Neural crest cell (in vitro differentiated cells): ENCODE data around the gene AUTS2. TPM values are rescaled to one million over a fixed set of nuclear protein-coding genes. Genes with fewer than 3 reads are reported as not detected.

Experiments
- DNase-seq: peaks from one replicate; pipeline ENCODE4 v3.0.0; 2021; ENCODE audit warnings: low read depth, mixed read lengths, low spot score
- H3K27ac Mint-ChIP-seq: one replicate; pipeline ENCODE4 v1.8.0; 2021; ENCODE audit warnings: mild to moderate bottlenecking, mixed read lengths; ENCODE audit not compliant: unreplicated experiment
- H3K27me3 Mint-ChIP-seq: 2 replicates; pipeline ENCODE4 v1.8.0; 2021; ENCODE audit warnings: low read depth, mild to moderate bottlenecking, mixed read lengths
- H3K36me3 Mint-ChIP-seq: 2 replicates; pipeline ENCODE4 v1.8.0; 2021; ENCODE audit warnings: low read depth, mild to moderate bottlenecking, mixed read lengths
- H3K4me1 Mint-ChIP-seq: 2 replicates; pipeline ENCODE4 v1.8.0; 2021; ENCODE audit warnings: mixed read lengths
- H3K4me3 Mint-ChIP-seq: one replicate; pipeline ENCODE4 v1.8.0; 2021; ENCODE audit warnings: mild to moderate bottlenecking, mixed read lengths
- H3K9me3 Mint-ChIP-seq: 2 replicates; pipeline ENCODE4 v1.8.0; 2021; ENCODE audit warnings: mixed read lengths
- total RNA-seq: library from RNA; stranded (reverse); gene quantifications from 2 replicates; pipeline ENCODE4 v1.2.1, GENCODE V29; 2021
- TF ChIP-seq, protein P1 (sequence below): fragments of 200-600 bp; sonication (generic); conservative IDR thresholded peaks from 2 replicates; pipeline ENCODE4 v1.5.0; 2021; ENCODE audit warnings: antibody characterized with exemption, mild to moderate bottlenecking

The AUTS2 gene
- total RNA-seq, 1 donor from 2014 or later: 152 TPM

DNA sequence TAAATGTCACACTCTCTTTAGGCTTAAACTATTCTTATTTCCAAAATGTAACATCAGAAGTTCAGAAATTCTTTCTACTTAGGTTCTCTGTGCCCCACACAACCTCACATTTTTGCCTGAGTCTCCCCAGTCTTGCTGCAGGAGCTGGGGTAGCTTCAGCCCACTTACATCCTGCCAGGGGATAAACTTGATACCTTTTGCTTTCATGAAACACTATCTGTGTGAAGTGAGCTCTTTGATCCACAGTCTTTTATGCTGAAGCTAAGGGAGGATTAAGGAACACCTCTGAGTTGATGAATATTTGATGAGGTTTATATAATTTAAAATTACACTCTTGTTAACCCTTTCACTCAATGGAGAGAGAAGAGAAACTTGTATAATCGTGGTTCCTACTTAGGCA is 341.0 kb downstream of the AUTS2 start:
- H3K27ac Mint-ChIP-seq: no peak overlapping the region
- H3K4me3 Mint-ChIP-seq: no peak overlapping the region
- no peak for DNase-seq
- H3K27me3 Mint-ChIP-seq: no peaks in the 10 kb centered on the region
- H3K4me1 Mint-ChIP-seq: peaks cover 11% of the 10 kb centered on the region
- TF ChIP-seq, protein P1, sequence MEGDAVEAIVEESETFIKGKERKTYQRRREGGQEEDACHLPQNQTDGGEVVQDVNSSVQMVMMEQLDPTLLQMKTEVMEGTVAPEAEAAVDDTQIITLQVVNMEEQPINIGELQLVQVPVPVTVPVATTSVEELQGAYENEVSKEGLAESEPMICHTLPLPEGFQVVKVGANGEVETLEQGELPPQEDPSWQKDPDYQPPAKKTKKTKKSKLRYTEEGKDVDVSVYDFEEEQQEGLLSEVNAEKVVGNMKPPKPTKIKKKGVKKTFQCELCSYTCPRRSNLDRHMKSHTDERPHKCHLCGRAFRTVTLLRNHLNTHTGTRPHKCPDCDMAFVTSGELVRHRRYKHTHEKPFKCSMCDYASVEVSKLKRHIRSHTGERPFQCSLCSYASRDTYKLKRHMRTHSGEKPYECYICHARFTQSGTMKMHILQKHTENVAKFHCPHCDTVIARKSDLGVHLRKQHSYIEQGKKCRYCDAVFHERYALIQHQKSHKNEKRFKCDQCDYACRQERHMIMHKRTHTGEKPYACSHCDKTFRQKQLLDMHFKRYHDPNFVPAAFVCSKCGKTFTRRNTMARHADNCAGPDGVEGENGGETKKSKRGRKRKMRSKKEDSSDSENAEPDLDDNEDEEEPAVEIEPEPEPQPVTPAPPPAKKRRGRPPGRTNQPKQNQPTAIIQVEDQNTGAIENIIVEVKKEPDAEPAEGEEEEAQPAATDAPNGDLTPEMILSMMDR: no peak
- H3K9me3 Mint-ChIP-seq: no peaks in the 10 kb centered on the region
- no peaks in the 10 kb centered on the region for H3K36me3 Mint-ChIP-seq

DNA sequence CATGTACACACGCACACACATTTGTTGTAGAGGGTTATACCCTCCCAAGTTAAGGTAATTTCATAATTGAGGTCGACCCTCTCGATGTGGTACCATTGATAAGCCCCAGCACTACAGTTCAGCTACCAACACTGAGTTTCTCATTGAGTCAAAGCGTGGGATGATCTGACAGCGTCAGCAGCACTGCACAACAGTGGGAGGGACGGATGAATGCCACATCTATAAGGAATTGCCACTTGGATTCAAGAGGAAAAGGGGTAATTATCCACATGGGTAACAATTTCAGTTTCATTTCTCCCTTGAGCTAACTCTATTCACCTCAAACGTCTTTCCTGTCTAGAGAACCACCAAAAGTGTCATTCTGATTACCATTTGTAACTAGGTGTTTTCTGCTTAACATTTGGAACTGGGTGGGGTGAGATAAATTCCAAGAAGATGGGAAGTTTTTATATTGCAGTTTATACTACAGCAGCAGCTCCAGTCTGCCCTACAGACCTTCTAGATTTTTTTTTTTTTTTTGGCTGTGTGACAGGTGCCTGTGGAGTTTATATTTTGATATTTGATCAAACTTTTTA is 342.9 kb downstream of the AUTS2 start:
- no peak for DNase-seq
- no peaks in the 10 kb centered on the region for H3K27me3 Mint-ChIP-seq
- H3K4me3 Mint-ChIP-seq: no peak overlapping the region
- no peaks in the 10 kb centered on the region for H3K4me1 Mint-ChIP-seq
- H3K27ac Mint-ChIP-seq: no peak overlapping the region
- TF ChIP-seq, protein P1: no peak
- no peaks in the 10 kb centered on the region for H3K9me3 Mint-ChIP-seq
- H3K36me3 Mint-ChIP-seq: no peaks in the 10 kb centered on the region

DNA sequence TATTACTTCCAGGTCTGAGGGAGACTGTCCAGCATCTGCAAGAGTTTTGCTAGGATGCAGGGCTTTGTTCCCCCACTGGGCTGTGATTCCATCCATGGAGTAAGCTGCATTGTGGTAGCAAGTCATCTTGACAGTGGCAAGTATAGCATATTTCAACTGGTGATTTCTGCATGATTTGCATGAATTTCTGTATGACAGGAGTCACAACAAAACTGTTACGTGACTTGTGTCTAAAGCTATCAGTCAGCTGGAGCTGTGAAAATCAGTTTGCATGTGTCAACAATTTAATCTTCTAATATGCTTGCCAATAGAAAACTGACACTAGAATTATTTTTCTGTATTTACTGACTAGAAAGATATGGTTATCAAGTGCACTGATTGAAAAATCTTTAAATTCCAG is 344.3 kb downstream of the AUTS2 start:
- H3K4me1 Mint-ChIP-seq: no peaks in the 10 kb centered on the region
- H3K9me3 Mint-ChIP-seq: no peaks in the 10 kb centered on the region
- no peak overlapping the region for H3K4me3 Mint-ChIP-seq
- no peak overlapping the region for H3K27ac Mint-ChIP-seq
- no peaks in the 10 kb centered on the region for H3K36me3 Mint-ChIP-seq
- TF ChIP-seq, protein P1: no peak
- no peaks in the 10 kb centered on the region for H3K27me3 Mint-ChIP-seq
- DNase-seq: no peak

DNA sequence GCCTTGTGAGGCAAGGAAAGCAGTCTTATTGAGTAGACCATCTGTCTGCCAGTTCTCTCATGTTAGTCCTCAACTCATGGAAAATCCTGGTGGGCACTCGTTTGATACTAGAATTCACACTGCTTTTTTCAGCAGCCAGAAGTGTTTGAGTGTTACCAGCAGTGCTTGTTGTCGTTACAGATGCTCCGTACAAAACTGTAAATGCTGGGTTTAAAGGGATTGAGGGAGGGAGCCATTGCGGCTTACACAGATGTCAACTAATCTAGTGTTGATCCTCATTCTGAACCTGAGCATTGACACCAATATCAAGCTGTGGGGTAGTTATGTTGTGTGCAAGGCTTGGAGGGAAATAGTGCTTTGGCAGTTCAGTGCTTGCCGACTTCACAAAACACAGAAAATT is 348.6 kb downstream of the AUTS2 start:
- no peak for DNase-seq
- no peak overlapping the region for H3K27ac Mint-ChIP-seq
- no peak overlapping the region for H3K4me3 Mint-ChIP-seq
- H3K27me3 Mint-ChIP-seq: no peaks in the 10 kb centered on the region
- H3K9me3 Mint-ChIP-seq: no peaks in the 10 kb centered on the region
- H3K4me1 Mint-ChIP-seq: no peaks in the 10 kb centered on the region
- no peaks in the 10 kb centered on the region for H3K36me3 Mint-ChIP-seq
- TF ChIP-seq, protein P1: no peak

DNA sequence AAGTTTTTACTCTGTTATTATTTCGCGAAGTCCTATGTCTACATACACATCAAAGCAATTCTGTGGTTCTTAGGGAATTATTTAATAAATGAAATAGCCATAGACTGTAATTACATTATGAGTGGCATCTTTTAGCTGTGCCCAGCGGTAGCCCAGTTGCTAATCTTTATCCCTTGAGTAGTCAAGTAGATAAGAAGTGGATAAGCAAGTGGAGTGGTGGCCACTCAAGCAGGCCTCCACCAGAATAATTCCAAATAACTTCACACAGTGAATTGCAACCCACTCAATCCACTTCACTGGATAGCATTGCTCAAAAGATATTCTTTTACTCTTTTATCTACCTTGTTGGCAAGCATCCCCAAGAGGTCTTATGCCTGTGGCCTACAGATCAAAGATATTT is 349.7 kb downstream of the AUTS2 start:
- Mint-ChIP-seq H3K27me3 (no peaks in the 10 kb centered on the region), H3K4me3 (no peak overlapping the region), H3K4me1 (peaks cover 2% of the 10 kb centered on the region), H3K9me3 (no peaks in the 10 kb centered on the region), H3K27ac (no peak overlapping the region), H3K36me3 (no peaks in the 10 kb centered on the region)
- no peak for DNase-seq
- TF ChIP-seq, protein P1: no peak
